HepG2 (cell line): Measurements from ENCODE around the gene SETD1A. TPM values are rescaled to one million over a fixed set of nuclear protein-coding genes. Genes with fewer than 3 reads are reported as not detected.

ENCODE experiments used
- ATAC-seq: fragments of 200-7000 bp; cut with Tn5 transposase; 3 replicates; pipeline ENCODE4 v1.9.1; 2020; ENCODE audit warnings: mild to moderate bottlenecking, moderate library complexity
- BruUV-seq: library from RNA; stranded (reverse); fragments of 400-500 nt; replicated peaks from 2 replicates; lab custom pipeline; 2021; lab: Mats Ljungman, UMichigan
- CTCF ChIA-PET: fragments of 300-600 bp; formaldehyde crosslinking; extraction: SDS; loops from one replicate; lab custom pipeline; 2021; ENCODE audit warnings: low total read pairs, inconsistent platforms, low intra/inter-chr PET ratio; lab: Yijun Ruan, JAX
- POLR2A ChIA-PET: fragments of 350-600 bp; sonication (Branson Sonifier 250); formaldehyde crosslinking; loops from one replicate; lab custom pipeline; 2020; ENCODE audit warnings: antibody characterized with exemption, inconsistent platforms; lab: Yijun Ruan, JAX
- DNase-seq: peaks from one replicate; pipeline ENCODE4 v3.0.0-alpha.2; 2015; ENCODE audit warnings: low spot score
- FAIRE-seq: peaks from 3 replicates; lab custom pipeline; 2011; peaks lifted over from hg19 to GRCh38; lab: Jason Lieb, UNC
- H2AFZ ChIP-seq: one replicate; pipeline ENCODE4 v1.6.1; 2011; ENCODE audit warnings: low read length, inconsistent platforms
- H3K27ac ChIP-seq: fragments of 300-600 bp; 3 replicates; pipeline ENCODE4 v1.8.0; 2011; ENCODE audit warnings: mixed run types, mild to moderate bottlenecking, mixed read lengths, low read length, inconsistent platforms; ENCODE audit not compliant: insufficient read depth; ENCODE audit errors: extremely low read length
- H3K27me3 ChIP-seq, 2 experiments: fragments of 200-600 bp in 1 of 2; 2 replicates in 1 of 2; 3 replicates in 1 of 2; pipeline versions ENCODE4 v1.6.0 to v1.8.0; 2011; ENCODE audit warnings: low read length in 2 of 2, mild to moderate bottlenecking in 2 of 2, moderate library complexity in 2 of 2, inconsistent platforms in 1 of 2; ENCODE audit not compliant: insufficient read depth in 2 of 2, control insufficient read depth in 1 of 2
- H3K36me3 ChIP-seq, 2 experiments: fragments of 200-600 bp in 1 of 2; replicated peaks in 1 of 2; 2 replicates in 1 of 2; 3 replicates in 1 of 2; pipeline versions ENCODE4 v1.5.1 to v1.8.0; 2011; ENCODE audit warnings: low read length in 2 of 2, inconsistent platforms in 1 of 2; ENCODE audit not compliant: insufficient read depth in 2 of 2, control insufficient read depth in 1 of 2
- H3K4me1 ChIP-seq: 2 replicates; pipeline ENCODE4 v1.5.1; 2012; ENCODE audit warnings: low read length, inconsistent platforms; ENCODE audit not compliant: insufficient read depth
- H3K4me2 ChIP-seq: 2 replicates; pipeline ENCODE4 v1.6.0; 2011; ENCODE audit warnings: low read depth, low read length, inconsistent platforms
- H3K4me3 ChIP-seq, 3 experiments: fragments of 200-600 bp in 1 of 3; sonication (generic), shearing (Covaris generic) in 1 of 3; replicated peaks in 1 of 3; 2 replicates each; pipeline ENCODE4 v1.5.1; 2011 to 2016; ENCODE audit warnings: low read length in 3 of 3, inconsistent platforms in 2 of 3, low read depth in 2 of 3, mild to moderate bottlenecking in 2 of 3, control low read depth in 1 of 3, mixed read lengths in 1 of 3; ENCODE audit not compliant: insufficient read depth in 1 of 3
- H3K79me2 ChIP-seq: one replicate; pipeline ENCODE4 v1.6.1; 2011; ENCODE audit warnings: low read length, inconsistent platforms; ENCODE audit not compliant: insufficient read depth
- H3K9ac ChIP-seq: 2 replicates; pipeline ENCODE4 v1.6.0; 2011; ENCODE audit warnings: mild to moderate bottlenecking, low read depth, low read length, inconsistent platforms; ENCODE audit not compliant: insufficient read depth
- H3K9me3 ChIP-seq: 2 replicates; pipeline ENCODE4 v1.5.1; 2012; ENCODE audit warnings: mild to moderate bottlenecking, low read length
- H4K20me1 ChIP-seq: 2 replicates; pipeline ENCODE4 v1.6.0; 2011; ENCODE audit warnings: inconsistent platforms, mild to moderate bottlenecking, low read length, moderate library complexity; ENCODE audit not compliant: insufficient read depth
- FOXP4 ChIP-seq: sonication (generic); formaldehyde crosslinking; IDR thresholded peaks from 2 replicates; pipeline ENCODE4 v1.4.0; 2020; ENCODE audit warnings: missing genetic modification reagents
- HDAC6 ChIP-seq: fragments of 200-600 bp; sonication (generic); IDR thresholded peaks from 2 replicates; pipeline ENCODE4 v1.7.0; 2017; ENCODE audit warnings: mild to moderate bottlenecking, antibody characterized with exemption, low read length, low read depth
- MEIS1 ChIP-seq: sonication (generic); formaldehyde crosslinking; IDR thresholded peaks from 2 replicates; pipeline ENCODE4 v1.9.0; 2021; ENCODE audit warnings: mild to moderate bottlenecking, missing genetic modification reagents, moderate library complexity, borderline replicate concordance
- POLR2G ChIP-seq: fragments of 200-400 bp; formaldehyde crosslinking; IDR thresholded peaks from 2 replicates; pipeline ENCODE4 v1.6.1; 2018; ENCODE audit warnings: mild to moderate bottlenecking, low read depth, low read length, moderate library complexity
- RFX1 ChIP-seq: fragments of 450-650 bp; IDR thresholded peaks from 2 replicates; pipeline ENCODE4 v1.6.1; 2017
- ZBTB34 ChIP-seq: sonication (generic); formaldehyde crosslinking; IDR thresholded peaks from 2 replicates; pipeline ENCODE4 v1.8.0; 2022; ENCODE audit warnings: mild to moderate bottlenecking, missing genetic modification reagents
- ZFP37 ChIP-seq: sonication (generic); formaldehyde crosslinking; IDR thresholded peaks from 2 replicates; pipeline ENCODE4 v1.4.0; 2020; ENCODE audit warnings: missing genetic modification reagents, borderline replicate concordance
- WGBS: methylation state at CpG from one replicate; pipeline ENCODE4 v1.1.6; 2017; ENCODE audit warnings: low lambda C conversion rate; 5-methylcytosine and 5-hydroxymethylcytosine counted together
- in situ Hi-C: cut with HindIII; loops from 2 replicates; pipeline ENCODE4 v1.10.0; 2017; ENCODE audit warnings: low pct_unique_long_range_greater_than_20kb; ENCODE audit not compliant: extremely low pct_ligation_motif_present
- intact Hi-C: fragments of 100-400 bp; cut with micrococcal nuclease; formaldehyde crosslinking; loops from one replicate; pipeline ENCODE4 v1.10.0; 2022; ENCODE audit not compliant: unreplicated experiment
- polyA plus RNA-seq, 8 experiments: library from polyadenylated mRNA; depleted of rRNA in 3 of 8; stranded (reverse) in 7 of 8; unstranded in 1 of 8; fragments of >200 nt; fragmentation: Illumina TruSeq in 4 of 8; extraction: Trizol in 4 of 8; gene quantifications; 2 replicates each; pipeline versions ENCODE4 v1.2.1 to v1.2.3, GENCODE V29; 2011 to 2016; ENCODE audit warnings: low read depth in 4 of 8, missing spikeins in 1 of 8, mixed read lengths in 1 of 8; ENCODE audit not compliant: insufficient read depth in 1 of 8
- total RNA-seq, 5 experiments: library from RNA; depleted of rRNA; stranded (reverse); fragments of >200 nt; fragmentation: Illumina TruSeq; extraction: Trizol; gene quantifications; 2 replicates each; pipeline ENCODE4 v1.2.3, GENCODE V29; 2016; ENCODE audit warnings: low read depth in 1 of 5
- TF ChIP-seq, protein P1 (sequence below): sonication (generic); formaldehyde crosslinking; IDR thresholded peaks from 2 replicates; pipeline ENCODE4 v1.8.0; 2022; ENCODE audit warnings: mild to moderate bottlenecking, missing genetic modification reagents; ENCODE audit not compliant: insufficient replicate concordance
- TF ChIP-seq, protein P2 (sequence below): sonication (generic); formaldehyde crosslinking; IDR thresholded peaks from 2 replicates; pipeline ENCODE4 v1.8.0; 2022; ENCODE audit warnings: mild to moderate bottlenecking, missing genetic modification reagents, borderline replicate concordance
- TF ChIP-seq, protein P3 (sequence below): sonication (generic); formaldehyde crosslinking; IDR thresholded peaks from 2 replicates; pipeline ENCODE4 v1.5.1; 2020; ENCODE audit warnings: mild to moderate bottlenecking, missing genetic modification reagents

The SETD1A gene
- total and polyA plus RNA-seq, 2 of the 13 experiments (the other 11 are each of a cell fraction or from before 2014, with no cell fraction given), result 3.8 to 5.6 TPM

GRCh38 chr16:30987581-30988190 lies 30.1 kb downstream of the SETD1A start (continued):
- TF ChIP-seq ZFP37 (CRISPR knock-in tag) (no peak), FOXP4 (CRISPR knock-in tag) (no peak), RFX1 (no peak)
- TF ChIP-seq, protein P1, sequence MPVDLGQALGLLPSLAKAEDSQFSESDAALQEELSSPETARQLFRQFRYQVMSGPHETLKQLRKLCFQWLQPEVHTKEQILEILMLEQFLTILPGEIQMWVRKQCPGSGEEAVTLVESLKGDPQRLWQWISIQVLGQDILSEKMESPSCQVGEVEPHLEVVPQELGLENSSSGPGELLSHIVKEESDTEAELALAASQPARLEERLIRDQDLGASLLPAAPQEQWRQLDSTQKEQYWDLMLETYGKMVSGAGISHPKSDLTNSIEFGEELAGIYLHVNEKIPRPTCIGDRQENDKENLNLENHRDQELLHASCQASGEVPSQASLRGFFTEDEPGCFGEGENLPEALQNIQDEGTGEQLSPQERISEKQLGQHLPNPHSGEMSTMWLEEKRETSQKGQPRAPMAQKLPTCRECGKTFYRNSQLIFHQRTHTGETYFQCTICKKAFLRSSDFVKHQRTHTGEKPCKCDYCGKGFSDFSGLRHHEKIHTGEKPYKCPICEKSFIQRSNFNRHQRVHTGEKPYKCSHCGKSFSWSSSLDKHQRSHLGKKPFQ (CRISPR knock-in tag), result no peak

- H4K20me1 ChIP-seq, result no peaks in the 10 kb centered on the region
- in situ Hi-C loops (loop anchor here (5.0 to 25.0 kb wide), 4 partner anchors 83 to 885 kb away; partner anchors contain the start of genes ARMC5, ZNF267, ZNF646 and ZNF668), intact Hi-C loops (loop anchor here (10.0 kb wide), 1 partner anchor 875 kb away; no protein-coding TSS in a partner anchor)
- no peak for FAIRE-seq
- no peak for DNase-seq
- no peak overlapping the region for H3K27ac ChIP-seq
- no peak overlapping the region for H3K9ac ChIP-seq
- no peaks in the 10 kb centered on the region for H3K27me3 ChIP-seq
- peaks cover 57% of the 10 kb centered on the region for H3K4me1 ChIP-seq
- no peak overlapping the region for H3K4me2 ChIP-seq
- H3K4me3 ChIP-seq, result no peak overlapping the region
- no peak overlapping the region for H2AFZ ChIP-seq
- no peak for ATAC-seq
- no peaks in the 10 kb centered on the region for H3K9me3 ChIP-seq
- peaks cover 0 to 3% of the 10 kb centered on the region in 2 experiments; a peak in 1 of 5 replicates for H3K36me3 ChIP-seq
- ChIA-PET POLR2A (interaction anchor here (1.0 kb wide), 1 partner anchor 151 kb away, joined by 3 read pairs; no protein-coding TSS in a partner anchor), CTCF (no interaction called here)
- H3K79me2 ChIP-seq, result no peaks in the 10 kb centered on the region
- WGBS, result 91% methylated on average over 23 of the region's 23 CpGs
- no TSS peak for BruUV-seq
- peak; percentile 34; the same call in 1 of the 2 replicates for TF ChIP-seq POLR2G
- no peak for TF ChIP-seq ZBTB34
- TF ChIP-seq, protein P2, sequence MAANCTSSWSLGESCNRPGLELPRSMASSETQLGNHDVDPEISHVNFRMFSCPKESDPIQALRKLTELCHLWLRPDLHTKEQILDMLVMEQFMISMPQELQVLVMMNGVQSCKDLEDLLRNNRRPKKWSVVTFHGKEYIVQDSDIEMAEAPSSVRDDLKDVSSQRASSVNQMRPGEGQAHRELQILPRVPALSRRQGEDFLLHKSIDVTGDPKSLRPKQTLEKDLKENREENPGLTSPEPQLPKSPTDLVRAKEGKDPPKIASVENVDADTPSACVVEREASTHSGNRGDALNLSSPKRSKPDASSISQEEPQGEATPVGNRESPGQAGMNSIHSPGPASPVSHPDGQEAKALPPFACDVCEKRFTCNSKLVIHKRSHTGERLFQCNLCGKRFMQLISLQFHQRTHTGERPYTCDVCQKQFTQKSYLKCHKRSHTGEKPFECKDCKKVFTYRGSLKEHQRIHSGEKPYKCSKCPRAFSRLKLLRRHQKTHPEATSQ (CRISPR knock-in tag), result no peak
- TF ChIP-seq MEIS1 (CRISPR knock-in tag), result no peak
- TF ChIP-seq HDAC6, result no peak
- TF ChIP-seq, protein P3, sequence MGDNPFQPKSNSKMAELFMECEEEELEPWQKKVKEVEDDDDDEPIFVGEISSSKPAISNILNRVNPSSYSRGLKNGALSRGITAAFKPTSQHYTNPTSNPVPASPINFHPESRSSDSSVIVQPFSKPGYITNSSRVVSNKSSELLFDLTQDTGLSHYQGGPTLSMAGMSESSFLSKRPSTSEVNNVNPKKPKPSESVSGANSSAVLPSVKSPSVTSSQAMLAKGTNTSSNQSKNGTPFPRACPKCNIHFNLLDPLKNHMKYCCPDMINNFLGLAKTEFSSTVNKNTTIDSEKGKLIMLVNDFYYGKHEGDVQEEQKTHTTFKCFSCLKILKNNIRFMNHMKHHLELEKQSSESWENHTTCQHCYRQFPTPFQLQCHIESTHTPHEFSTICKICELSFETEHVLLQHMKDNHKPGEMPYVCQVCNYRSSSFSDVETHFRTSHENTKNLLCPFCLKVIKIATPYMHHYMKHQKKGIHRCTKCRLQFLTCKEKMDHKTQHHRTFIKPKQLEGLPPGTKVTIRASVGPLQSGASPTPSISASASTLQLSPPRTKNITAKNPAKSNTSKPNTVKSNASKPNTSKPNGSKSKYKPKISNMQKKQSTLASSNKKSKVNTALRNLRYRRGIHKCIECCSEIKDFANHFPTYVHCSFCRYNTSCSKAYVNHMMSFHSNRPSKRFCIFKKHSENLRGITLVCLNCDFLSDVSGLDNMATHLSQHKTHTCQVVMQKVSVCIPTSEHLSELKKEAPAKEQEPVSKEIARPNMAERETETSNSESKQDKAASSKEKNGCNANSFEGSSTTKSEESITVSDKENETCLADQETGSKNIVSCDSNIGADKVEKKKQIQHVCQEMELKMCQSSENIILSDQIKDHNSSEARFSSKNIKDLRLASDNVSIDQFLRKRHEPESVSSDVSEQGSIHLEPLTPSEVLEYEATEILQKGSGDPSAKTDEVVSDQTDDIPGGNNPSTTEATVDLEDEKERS, result no peak
These were observed 32.0 kb downstream of the SETD1A start for GRCh38 chr16:30989469-30990047.
